Fibroblast of villous mesenchyme (primary cell): ENCODE measurements around the gene PLPP3. TPM values are rescaled to one million over a fixed set of nuclear protein-coding genes. Genes with fewer than 3 reads are reported as not detected.
A peak's percentile ranks its signal among the peaks of the same experiment; 100 is the strongest.

Experiments used
- DNase-seq: peaks from one replicate; pipeline ENCODE4 v3.0.0-alpha.2; 2010; ENCODE audit warnings: low read depth
- H3K4me3 ChIP-seq: 2 replicates; pipeline ENCODE4 v1.5.1; 2011; ENCODE audit warnings: low read depth, mild to moderate bottlenecking, low read length
- total RNA-seq: library from RNA; depleted of rRNA; stranded (reverse); fragments of >200 nt; gene quantifications from 2 replicates; pipeline ENCODE4 v1.2.3, GENCODE V29; 2012
- TF ChIP-seq, protein P1 (sequence below): IDR thresholded peaks from 2 replicates; pipeline ENCODE4 v1.5.1; 2012; ENCODE audit warnings: low read depth, mild to moderate bottlenecking, low read length; ENCODE audit not compliant: insufficient read depth

PLPP3 gene
- total RNA-seq, 1 donor: 14.7 TPM

GRCh38 chr1:56491441-56491840 is 87.9 kb downstream of the PLPP3 start:
- DNase-seq: peak; percentile 43
- TF ChIP-seq, protein P1, sequence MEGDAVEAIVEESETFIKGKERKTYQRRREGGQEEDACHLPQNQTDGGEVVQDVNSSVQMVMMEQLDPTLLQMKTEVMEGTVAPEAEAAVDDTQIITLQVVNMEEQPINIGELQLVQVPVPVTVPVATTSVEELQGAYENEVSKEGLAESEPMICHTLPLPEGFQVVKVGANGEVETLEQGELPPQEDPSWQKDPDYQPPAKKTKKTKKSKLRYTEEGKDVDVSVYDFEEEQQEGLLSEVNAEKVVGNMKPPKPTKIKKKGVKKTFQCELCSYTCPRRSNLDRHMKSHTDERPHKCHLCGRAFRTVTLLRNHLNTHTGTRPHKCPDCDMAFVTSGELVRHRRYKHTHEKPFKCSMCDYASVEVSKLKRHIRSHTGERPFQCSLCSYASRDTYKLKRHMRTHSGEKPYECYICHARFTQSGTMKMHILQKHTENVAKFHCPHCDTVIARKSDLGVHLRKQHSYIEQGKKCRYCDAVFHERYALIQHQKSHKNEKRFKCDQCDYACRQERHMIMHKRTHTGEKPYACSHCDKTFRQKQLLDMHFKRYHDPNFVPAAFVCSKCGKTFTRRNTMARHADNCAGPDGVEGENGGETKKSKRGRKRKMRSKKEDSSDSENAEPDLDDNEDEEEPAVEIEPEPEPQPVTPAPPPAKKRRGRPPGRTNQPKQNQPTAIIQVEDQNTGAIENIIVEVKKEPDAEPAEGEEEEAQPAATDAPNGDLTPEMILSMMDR: no peak
- no peak overlapping the region for H3K4me3 ChIP-seq

GRCh38 chr1:56490619-56491018 is 88.7 kb downstream of the PLPP3 start:
- TF ChIP-seq, protein P1: no peak
- DNase-seq: no peak
- no peak overlapping the region for H3K4me3 ChIP-seq

GRCh38 chr1:56489695-56490094 is 89.7 kb downstream of the PLPP3 start:
- H3K4me3 ChIP-seq: no peak overlapping the region
- DNase-seq: no peak
- TF ChIP-seq, protein P1: no peak

DNA sequence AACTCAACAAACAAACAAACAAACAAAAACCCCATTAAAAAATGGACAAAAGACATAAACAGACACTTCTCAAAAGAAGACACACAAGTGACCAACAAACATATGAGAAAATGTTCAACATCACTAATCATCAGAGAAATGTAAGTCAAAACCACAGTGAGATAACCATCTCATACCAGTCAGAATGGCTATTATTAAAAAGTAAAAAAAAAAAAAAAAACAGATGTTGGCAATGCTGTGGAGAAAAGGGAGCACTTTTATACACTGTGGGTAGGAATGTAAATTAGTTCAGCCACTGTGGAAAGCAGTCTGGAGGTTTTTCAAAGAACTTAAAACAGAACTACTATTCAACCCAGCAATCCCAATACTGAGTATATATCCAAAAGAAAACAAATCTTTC is 94.7 kb downstream of the PLPP3 start:
- TF ChIP-seq, protein P1: no peak
- H3K4me3 ChIP-seq: no peak overlapping the region
- DNase-seq: peak; percentile 23

GRCh38 chr1:56483104-56483503 is 96.3 kb downstream of the PLPP3 start:
- TF ChIP-seq, protein P1: no peak
- no peak for DNase-seq
- no peak overlapping the region for H3K4me3 ChIP-seq

- TF ChIP-seq, protein P1: no peak
- no peak for DNase-seq
- no peak overlapping the region for H3K4me3 ChIP-seq
These were observed 96.9 kb downstream of the PLPP3 start for GRCh38 chr1:56482486-56482885.

- TF ChIP-seq, protein P1: no peak
- H3K4me3 ChIP-seq: no peak overlapping the region
These were observed 98.1 kb downstream of the PLPP3 start for GRCh38 chr1:56481140-56481694.

More at GRCh38 chr1:56481140-56481694, 98.1 kb downstream of the PLPP3 start:
- no peak for DNase-seq
